Measurements from ENCODE around the gene ACTN3. TPM values are rescaled to one million over a fixed set of nuclear protein-coding genes. Genes with fewer than 3 reads are reported as not detected.

Gene ACTN3
- total RNA-seq, 1 experiment from 2014 or later = not detected

DNA sequence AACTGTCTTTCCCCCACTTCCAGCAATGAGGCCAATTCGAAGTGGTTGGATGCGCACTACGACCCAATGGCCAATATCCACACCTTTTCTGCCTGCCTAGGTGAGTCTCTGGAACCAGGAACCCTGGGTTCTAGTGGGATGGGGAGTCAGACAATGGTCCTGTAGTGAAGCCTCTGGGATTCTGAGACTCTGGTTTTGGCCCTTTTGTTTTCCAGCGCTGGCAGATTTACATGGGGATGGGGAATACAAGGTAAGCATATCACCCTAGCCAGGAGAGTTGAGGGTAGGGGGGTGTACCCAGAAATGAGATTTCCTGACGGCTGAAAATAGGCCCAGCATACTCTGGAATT is 35.7 kb upstream of the ACTN3 start:
- CTCF ChIA-PET = interaction anchor here (0.6 to 0.9 kb wide), 2 partner anchors 19 to 210 kb away, joined by 3 to 6 read pairs; no protein-coding TSS in a partner anchor
- TSS peak; percentile 64 for BruUV-seq (replicated peaks)
- H3K27ac ChIP-seq (ENCODE audit: low read depth, low read length, poor library complexity, severe bottlenecking) = peak overlapping the region; percentile 55

DNA sequence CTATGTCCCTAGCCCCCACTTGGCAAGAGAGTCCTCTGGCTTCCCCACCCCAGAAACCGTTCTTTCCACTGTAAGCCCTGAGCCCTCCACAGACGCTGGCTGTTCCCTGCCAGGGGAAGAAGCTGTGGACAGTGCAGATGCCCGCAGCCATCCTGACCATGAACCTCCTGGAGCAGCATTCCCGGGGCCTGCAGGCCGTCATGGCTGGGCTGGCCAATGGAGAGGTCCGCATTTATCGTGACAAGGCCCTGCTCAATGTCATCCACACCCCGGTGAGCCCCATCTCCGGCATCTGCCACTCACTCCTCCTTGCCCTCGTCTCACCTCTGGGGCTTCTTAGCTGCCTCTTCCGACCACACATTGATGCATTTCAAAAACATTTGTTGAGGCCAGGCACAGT is 23.1 kb upstream of the ACTN3 start:
- TF ChIP-seq EZH2 (IDR thresholded peaks at IDR 0.05; ENCODE audit: borderline replicate concordance, low read depth, low read length, poor library complexity, severe bottlenecking) = no peak
- TF ChIP-seq, protein P1, sequence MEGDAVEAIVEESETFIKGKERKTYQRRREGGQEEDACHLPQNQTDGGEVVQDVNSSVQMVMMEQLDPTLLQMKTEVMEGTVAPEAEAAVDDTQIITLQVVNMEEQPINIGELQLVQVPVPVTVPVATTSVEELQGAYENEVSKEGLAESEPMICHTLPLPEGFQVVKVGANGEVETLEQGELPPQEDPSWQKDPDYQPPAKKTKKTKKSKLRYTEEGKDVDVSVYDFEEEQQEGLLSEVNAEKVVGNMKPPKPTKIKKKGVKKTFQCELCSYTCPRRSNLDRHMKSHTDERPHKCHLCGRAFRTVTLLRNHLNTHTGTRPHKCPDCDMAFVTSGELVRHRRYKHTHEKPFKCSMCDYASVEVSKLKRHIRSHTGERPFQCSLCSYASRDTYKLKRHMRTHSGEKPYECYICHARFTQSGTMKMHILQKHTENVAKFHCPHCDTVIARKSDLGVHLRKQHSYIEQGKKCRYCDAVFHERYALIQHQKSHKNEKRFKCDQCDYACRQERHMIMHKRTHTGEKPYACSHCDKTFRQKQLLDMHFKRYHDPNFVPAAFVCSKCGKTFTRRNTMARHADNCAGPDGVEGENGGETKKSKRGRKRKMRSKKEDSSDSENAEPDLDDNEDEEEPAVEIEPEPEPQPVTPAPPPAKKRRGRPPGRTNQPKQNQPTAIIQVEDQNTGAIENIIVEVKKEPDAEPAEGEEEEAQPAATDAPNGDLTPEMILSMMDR (conservative IDR thresholded peaks at IDR 0.05; ENCODE audit: low read depth, low read length) = no peak
- intact Hi-C loops (cut with micrococcal nuclease; ENCODE audit: unreplicated experiment) = no loop called here
- ChIA-PET POLR2A (ENCODE audit: low non-redundant PET) (no interaction called here), CTCF (no interaction called here)
- DNase-seq (ENCODE audit: low spot score) = no peak
- H3K4me3 ChIP-seq (ENCODE audit: low read depth, low read length, poor library complexity, severe bottlenecking) = no peak overlapping the region
- no TSS peak for BruUV-seq (replicated peaks)
- no peaks in the 10 kb centered on the region for H3K4me1 ChIP-seq (ENCODE audit: insufficient read depth, low read length, poor library complexity, severe bottlenecking)
- H3K27me3 ChIP-seq (replicated peaks; ENCODE audit: insufficient read depth, low read depth, low read length, poor library complexity) = no peaks in the 10 kb centered on the region
- H3K36me3 ChIP-seq (ENCODE audit: insufficient read depth, low read length, poor library complexity, severe bottlenecking) = peaks cover 12% of the 10 kb centered on the region
- no peaks in the 10 kb centered on the region for H3K9me3 ChIP-seq (ENCODE audit: low read depth, low read length, poor library complexity, severe bottlenecking)
- H3K27ac ChIP-seq (ENCODE audit: low read depth, low read length, poor library complexity, severe bottlenecking) = no peak overlapping the region

More for the DNA sequence above, 35.7 kb upstream of the ACTN3 start:
- POLR2A ChIA-PET (ENCODE audit: low non-redundant PET) = no interaction called here
- peaks cover 8% of the 10 kb centered on the region for H3K36me3 ChIP-seq (ENCODE audit: insufficient read depth, low read length, poor library complexity, severe bottlenecking)
- TF ChIP-seq, protein P1 (conservative IDR thresholded peaks at IDR 0.05; ENCODE audit: low read depth, low read length) = no peak
- no peak for TF ChIP-seq EZH2 (IDR thresholded peaks at IDR 0.05; ENCODE audit: borderline replicate concordance, low read depth, low read length, poor library complexity, severe bottlenecking)
- intact Hi-C loops (cut with micrococcal nuclease; ENCODE audit: unreplicated experiment) = no loop called here
- H3K9me3 ChIP-seq (ENCODE audit: low read depth, low read length, poor library complexity, severe bottlenecking) = no peaks in the 10 kb centered on the region
- H3K27me3 ChIP-seq (replicated peaks; ENCODE audit: insufficient read depth, low read depth, low read length, poor library complexity) = no peaks in the 10 kb centered on the region
- no peak for DNase-seq (ENCODE audit: low spot score)
- peaks cover 11% of the 10 kb centered on the region for H3K4me1 ChIP-seq (ENCODE audit: insufficient read depth, low read length, poor library complexity, severe bottlenecking)
- peak overlapping the region; percentile 67 for H3K4me3 ChIP-seq (ENCODE audit: low read depth, low read length, poor library complexity, severe bottlenecking)

DNA sequence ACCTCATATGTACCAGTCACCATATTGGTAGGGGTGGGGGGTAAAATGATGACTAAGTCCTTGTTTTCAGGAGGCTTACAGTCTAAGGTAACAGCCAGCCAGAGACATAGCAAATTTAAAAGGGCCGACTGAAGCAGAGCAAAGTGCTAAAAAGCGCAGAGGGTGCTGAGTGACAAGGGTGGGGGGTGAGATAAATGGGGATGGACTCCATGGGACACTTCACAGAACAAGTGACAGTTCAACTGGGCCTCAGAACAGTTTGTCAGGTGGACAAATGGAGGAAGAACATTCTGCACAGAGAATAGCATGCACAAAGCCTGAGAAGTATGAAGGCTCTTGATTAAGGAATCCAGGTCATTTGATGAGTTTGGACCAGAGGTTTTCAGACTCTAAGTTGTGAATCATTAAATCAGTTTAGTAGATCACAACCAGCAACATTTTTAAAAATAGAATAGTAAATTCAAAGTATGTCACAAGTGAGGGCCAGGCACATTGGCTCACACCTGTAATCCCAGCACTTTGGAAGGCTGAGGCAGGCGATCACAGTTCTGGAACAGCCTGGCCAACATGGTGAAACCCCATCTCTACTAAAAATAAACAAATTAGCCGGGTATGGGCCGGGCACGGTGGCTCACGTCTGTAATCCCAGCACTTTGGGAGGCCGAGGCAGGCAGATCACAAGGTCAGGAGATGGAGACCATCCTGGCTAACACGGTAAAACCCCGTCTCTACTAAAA is 22.2 kb upstream of the ACTN3 start:
- H3K4me1 ChIP-seq (ENCODE audit: insufficient read depth, low read length, poor library complexity, severe bottlenecking) = no peaks in the 10 kb centered on the region
- H3K4me3 ChIP-seq (ENCODE audit: low read depth, low read length, poor library complexity, severe bottlenecking) = no peak overlapping the region
- CTCF ChIA-PET = no interaction called here
- no peak for DNase-seq (ENCODE audit: low spot score)
- no TSS peak for BruUV-seq (replicated peaks)
- TF ChIP-seq, protein P1 (conservative IDR thresholded peaks at IDR 0.05; ENCODE audit: low read depth, low read length) = no peak
- TF ChIP-seq EZH2 (IDR thresholded peaks at IDR 0.05; ENCODE audit: borderline replicate concordance, low read depth, low read length, poor library complexity, severe bottlenecking) = no peak
- H3K36me3 ChIP-seq (ENCODE audit: insufficient read depth, low read length, poor library complexity, severe bottlenecking) = peaks cover 11% of the 10 kb centered on the region
- no peaks in the 10 kb centered on the region for H3K9me3 ChIP-seq (ENCODE audit: low read depth, low read length, poor library complexity, severe bottlenecking)
- POLR2A ChIA-PET (ENCODE audit: low non-redundant PET) = no interaction called here
- no peak overlapping the region for H3K27ac ChIP-seq (ENCODE audit: low read depth, low read length, poor library complexity, severe bottlenecking)
- intact Hi-C loops (cut with micrococcal nuclease; ENCODE audit: unreplicated experiment) = no loop called here
- H3K27me3 ChIP-seq (replicated peaks; ENCODE audit: insufficient read depth, low read depth, low read length, poor library complexity) = no peaks in the 10 kb centered on the region
